Adrenal gland (tissue), 12 donors: ENCODE results near the gene PSMG4. TPM values are rescaled to one million over a fixed set of nuclear protein-coding genes. Genes with fewer than 3 reads are reported as not detected.

Source experiments
- DNase-seq, 7 donors: peaks; one replicate each; pipeline ENCODE4 v3.0.0-alpha.2; 2019 to 2020
- H3K27ac ChIP-seq, 5 donors: fragments of 200-600 bp; sonication (generic) in 4 of 5; 1 replicate in 3 of 5; 2 replicates in 2 of 5; pipeline versions ENCODE4 v1.5.1 to v1.8.0; 2016 to 2020; ENCODE audit warnings: mild to moderate bottlenecking in 1 of 5
- H3K27me3 ChIP-seq: fragments of 200-600 bp; 2 replicates; pipeline ENCODE4 v1.8.0; 2021
- H3K36me3 ChIP-seq, 2 donors: fragments of 200-600 bp; replicated peaks in 1 of 2; 1 replicate in 1 of 2; 2 replicates in 1 of 2; pipeline versions ENCODE4 v1.5.1 to v1.8.0; 2018 to 2022
- H3K4me1 ChIP-seq, 2 donors: fragments of 200-600 bp; replicated peaks in 1 of 2; 1 replicate in 1 of 2; 2 replicates in 1 of 2; pipeline versions ENCODE4 v1.5.1 to v1.8.0; 2018 to 2021
- H3K4me3 ChIP-seq, 4 donors: fragments of 200-600 bp; sonication (generic) in 3 of 4; one replicate each; pipeline ENCODE4 v1.5.1; 2016 to 2018
- H3K9me3 ChIP-seq, 3 donors: fragments of 200-600 bp; sonication (generic) in 1 of 3; replicated peaks in 1 of 3; 1 replicate in 2 of 3; 2 replicates in 1 of 3; pipeline versions ENCODE4 v1.5.1 to v1.8.0; 2016 to 2021
- POLR2A ChIP-seq, 2 donors: fragments of 450-650 bp; IDR thresholded peaks; one replicate each; pipeline ENCODE4 v1.6.1; 2017; ENCODE audit warnings: antibody characterized with exemption in 2 of 2, mild to moderate bottlenecking in 2 of 2, moderate library complexity in 1 of 2
- WGBS, 4 donors: extraction: QIAGEN DNeasy Blood & Tissue Kit in 2 of 4; methylation state at CpG; one replicate each; pipeline versions ENCODE4 v1.1.5 to v1.1.7; 2013 to 2017; 5-methylcytosine and 5-hydroxymethylcytosine counted together
- intact Hi-C, 2 donors: fragments of 100-400 bp; cut with DNase I; formaldehyde crosslinking; loops; one replicate each; pipeline versions ENCODE4 v1.14.1 to v1.15.0; 2022 to 2023
- polyA plus RNA-seq, 3 donors: library from polyadenylated mRNA; stranded (reverse); fragments of 200-250 nt in 2 of 3; fragments of 350-450 nt in 1 of 3; fragmentation: Illumina TruSeq in 1 of 3; extraction: RNeasy Lipid Tissue Mini Kit (QIAGEN cat#74804) in 1 of 3; gene quantifications; one replicate each; pipeline ENCODE4 v1.2.3, GENCODE V29; 2013 to 2014
- total RNA-seq, 9 donors: library from RNA; depleted of rRNA in 4 of 9; stranded (reverse); fragments of >200 nt in 4 of 9; fragments of 120-200 nt in 1 of 9; fragmentation: NEBNext Ultra II Directional in 1 of 9; extraction: Animal tissue kit (Norgen Biotek cat#: 25700) in 1 of 9; gene quantifications; one replicate each; pipeline versions ENCODE4 v1.1.0 to v1.2.4, GENCODE V29; 2013 to 2023
- TF ChIP-seq, protein P1 (sequence below), 6 experiments: fragments of 450-650 bp in 4 of 6; fragments of 200-600 bp in 2 of 6; sonication (generic) in 1 of 6; IDR thresholded peaks; 1 replicate in 5 of 6; 2 replicates in 1 of 6; pipeline versions ENCODE4 v1.5.1 to v1.8.0; 2016 to 2021; ENCODE audit warnings: antibody characterized with exemption in 6 of 6, mild to moderate bottlenecking in 2 of 6, moderate library complexity in 1 of 6
- donor health status: healthy with polysubstance abuse.
- donor health status: Bipolar disorder and iron deficiency.
- donor health status: DM: yes; HTN: yes; CAD: no.
- donor health status: DM: no; HTN: no; CAD: no.
- donor health status: DM: no; HTN: no; CAD: no.
- donor health status: DM: yes; HTN: yes; CAD: no.

The PSMG4 gene
- total and polyA plus RNA-seq, 12 donors, result 4.9 to 87.5 (median 20.0) TPM

- H3K36me3 ChIP-seq, result peaks cover 0 to 12% of the 10 kb centered on the region in 2 donors
- H3K4me1 ChIP-seq, result peaks cover 14 to 38% of the 10 kb centered on the region in 2 donors
Observed at GRCh38 chr6:3261921-3262320, 3.2 kb downstream of the PSMG4 start.

GRCh38 chr6:3263096-3263495 is 4.3 kb downstream of the PSMG4 start:
- WGBS, 4 donors, result 66 to 85% (median 77%) methylated on average over 4 to 6 of the region's 6 CpGs
- Histone ChIP-seq H3K4me1 (peaks cover 14 to 38% of the 10 kb centered on the region in 2 donors), H3K9me3 (no peaks in the 10 kb centered on the region), H3K27me3 (no peaks in the 10 kb centered on the region), H3K36me3 (peaks cover 0 to 12% of the 10 kb centered on the region in 2 donors), H3K27ac (no peak overlapping the region), H3K4me3 (no peak overlapping the region)
- intact Hi-C loops, result no loop called here
- no peak for TF ChIP-seq POLR2A (IDR thresholded peaks at IDR 0.05)
- TF ChIP-seq, protein P1, sequence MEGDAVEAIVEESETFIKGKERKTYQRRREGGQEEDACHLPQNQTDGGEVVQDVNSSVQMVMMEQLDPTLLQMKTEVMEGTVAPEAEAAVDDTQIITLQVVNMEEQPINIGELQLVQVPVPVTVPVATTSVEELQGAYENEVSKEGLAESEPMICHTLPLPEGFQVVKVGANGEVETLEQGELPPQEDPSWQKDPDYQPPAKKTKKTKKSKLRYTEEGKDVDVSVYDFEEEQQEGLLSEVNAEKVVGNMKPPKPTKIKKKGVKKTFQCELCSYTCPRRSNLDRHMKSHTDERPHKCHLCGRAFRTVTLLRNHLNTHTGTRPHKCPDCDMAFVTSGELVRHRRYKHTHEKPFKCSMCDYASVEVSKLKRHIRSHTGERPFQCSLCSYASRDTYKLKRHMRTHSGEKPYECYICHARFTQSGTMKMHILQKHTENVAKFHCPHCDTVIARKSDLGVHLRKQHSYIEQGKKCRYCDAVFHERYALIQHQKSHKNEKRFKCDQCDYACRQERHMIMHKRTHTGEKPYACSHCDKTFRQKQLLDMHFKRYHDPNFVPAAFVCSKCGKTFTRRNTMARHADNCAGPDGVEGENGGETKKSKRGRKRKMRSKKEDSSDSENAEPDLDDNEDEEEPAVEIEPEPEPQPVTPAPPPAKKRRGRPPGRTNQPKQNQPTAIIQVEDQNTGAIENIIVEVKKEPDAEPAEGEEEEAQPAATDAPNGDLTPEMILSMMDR (IDR thresholded peaks at IDR 0.05), result no peak
- no peak for DNase-seq

More at GRCh38 chr6:3261921-3262320, 3.2 kb downstream of the PSMG4 start:
- WGBS, 4 donors, result 66 to 71% (median 68%) methylated on average over 6 to 8 of the region's 8 CpGs
- no peaks in the 10 kb centered on the region for H3K27me3 ChIP-seq
- no peak overlapping the region for H3K27ac ChIP-seq
- no peak overlapping the region for H3K4me3 ChIP-seq
- no peak for DNase-seq
- TF ChIP-seq, protein P1 (IDR thresholded peaks at IDR 0.05), result no peak
- no peak for TF ChIP-seq POLR2A (IDR thresholded peaks at IDR 0.05)
- intact Hi-C loops, result no loop called here
- H3K9me3 ChIP-seq, result no peaks in the 10 kb centered on the region

DNA sequence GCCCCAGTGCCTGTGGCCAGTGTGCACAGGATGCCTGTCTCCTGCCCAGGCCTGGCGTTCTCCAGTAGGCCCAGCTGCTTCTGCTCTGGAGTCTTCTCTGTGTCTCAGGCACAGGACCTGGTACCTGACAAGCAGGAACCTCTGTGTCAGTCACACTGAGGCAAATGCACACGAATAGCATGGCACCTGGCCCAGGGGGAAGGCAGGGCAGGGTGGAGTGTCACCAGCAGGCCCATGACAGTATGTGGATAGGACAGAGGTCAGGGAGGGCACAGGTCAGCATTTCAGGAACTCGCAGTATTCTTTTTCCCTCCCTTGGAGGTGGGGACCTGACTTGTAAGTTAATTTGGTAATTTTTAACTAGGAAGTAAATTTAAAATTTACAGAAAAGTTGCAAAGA is 5.6 kb downstream of the PSMG4 start:
- Histone ChIP-seq H3K9me3 (no peaks in the 10 kb centered on the region), H3K4me3 (no peak overlapping the region), H3K27me3 (no peaks in the 10 kb centered on the region), H3K4me1 (peaks cover 14 to 33% of the 10 kb centered on the region in 2 donors), H3K36me3 (peaks cover 0 to 13% of the 10 kb centered on the region in 2 donors), H3K27ac (no peak overlapping the region)
- intact Hi-C loops, result no loop called here
- TF ChIP-seq, protein P1 (IDR thresholded peaks at IDR 0.05), result no peak
- no peak for TF ChIP-seq POLR2A (IDR thresholded peaks at IDR 0.05)
- DNase-seq, result no peak
- WGBS, 4 donors, result 76 to 94% (median 82%) methylated on average over 2 to 3 of the region's 3 CpGs

- DNase-seq, result no peak
- Histone ChIP-seq H3K36me3 (peaks cover 0 to 18% of the 10 kb centered on the region in 2 donors), H3K27me3 (no peaks in the 10 kb centered on the region), H3K4me3 (no peak overlapping the region), H3K27ac (no peak overlapping the region), H3K9me3 (no peaks in the 10 kb centered on the region), H3K4me1 (peaks cover 11 to 21% of the 10 kb centered on the region in 2 donors)
- intact Hi-C loops, result no loop called here
- no peak for TF ChIP-seq POLR2A (IDR thresholded peaks at IDR 0.05)
- TF ChIP-seq, protein P1 (IDR thresholded peaks at IDR 0.05), result no peak
- 69 to 73% (median 70%) methylated on average over 9 of the region's 9 CpGs for WGBS, 4 donors
Observed at GRCh38 chr6:3265671-3266070, 6.9 kb downstream of the PSMG4 start.
